Spinal cord (tissue), 10 donors: ENCODE results near the gene OTUB2. TPM values are rescaled to one million over a fixed set of nuclear protein-coding genes. Genes with fewer than 3 reads are reported as not detected.
A peak's percentile ranks its signal among the peaks of the same experiment; 100 is the strongest.

ENCODE experiments used
- DNase-seq, 6 donors: peaks; one replicate each; pipeline versions ENCODE4 v3.0.0 to v3.0.0-alpha.2; 2013 to 2015; ENCODE audit warnings: low spot score in 6 of 6, low read depth in 4 of 6
- H3K27ac ChIP-seq: one replicate; pipeline ENCODE4 v1.5.1; 2013; ENCODE audit warnings: low read depth, low read length, control low read depth
- H3K27me3 ChIP-seq: one replicate; pipeline ENCODE4 v1.6.1; 2013; ENCODE audit warnings: low read length; ENCODE audit not compliant: control insufficient read depth, insufficient read depth
- H3K36me3 ChIP-seq: one replicate; pipeline ENCODE4 v1.6.1; 2013; ENCODE audit warnings: low read length; ENCODE audit not compliant: control insufficient read depth, insufficient read depth
- H3K4me1 ChIP-seq: one replicate; pipeline ENCODE4 v1.6.1; 2013; ENCODE audit warnings: low read length; ENCODE audit not compliant: control insufficient read depth, insufficient read depth
- H3K4me3 ChIP-seq: one replicate; pipeline ENCODE4 v1.5.1; 2013; ENCODE audit warnings: low read depth, low read length, control low read depth
- H3K9me3 ChIP-seq: one replicate; pipeline ENCODE4 v1.6.1; 2013; ENCODE audit warnings: low read length; ENCODE audit not compliant: control insufficient read depth, insufficient read depth
- WGBS: methylation state at CpG from one replicate; pipeline ENCODE4 v1.1.5; 2013; ENCODE audit warnings: missing lambda C conversion rate; ENCODE audit not compliant: insufficient coverage; 5-methylcytosine and 5-hydroxymethylcytosine counted together
- polyA plus RNA-seq, 2 donors: library from polyadenylated mRNA; unstranded; fragments of 120-200 nt; gene quantifications; one replicate each; pipeline ENCODE4 v1.2.1, GENCODE V29; 2013; ENCODE audit not compliant: insufficient read length in 2 of 2
- total RNA-seq, 2 donors: library from RNA; depleted of rRNA in 1 of 2; stranded (reverse); fragments of 120-200 nt in 1 of 2; fragments of >200 nt in 1 of 2; gene quantifications; one replicate each; pipeline versions ENCODE4 v1.2.3 to v1.2.4, GENCODE V29; 2013 to 2014
- donor health status: healthy.

The OTUB2 gene
- total and polyA plus RNA-seq, 4 donors, result 3.6 to 5.8 (median 4.3) TPM

DNA sequence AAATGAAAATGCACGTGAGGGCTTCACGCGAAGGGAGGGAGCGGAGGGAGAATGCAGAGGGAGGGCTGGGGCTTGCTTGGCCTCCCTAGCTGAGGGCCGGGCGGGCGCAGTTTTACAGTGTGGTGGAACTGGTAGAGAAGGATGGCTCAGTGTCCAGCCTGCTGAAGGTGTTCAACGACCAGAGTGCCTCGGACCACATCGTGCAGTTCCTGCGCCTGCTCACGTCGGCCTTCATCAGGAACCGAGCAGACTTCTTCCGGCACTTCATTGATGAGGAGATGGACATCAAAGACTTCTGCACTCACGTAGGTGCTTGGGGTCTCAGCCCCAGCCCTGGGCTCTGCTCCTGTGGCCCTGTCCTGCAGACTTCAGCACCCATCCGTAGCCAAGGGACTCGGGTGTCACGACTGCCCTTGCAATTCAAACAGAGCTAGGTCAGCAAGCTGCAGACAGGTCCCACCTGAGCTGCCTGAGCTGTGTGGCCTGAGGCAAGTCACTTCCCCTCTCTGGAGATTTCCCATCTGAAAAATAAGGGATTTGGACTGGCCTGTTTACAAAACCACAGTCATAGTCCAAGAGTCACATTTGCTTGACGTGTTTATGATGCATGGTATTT lies 18.4 kb downstream of the OTUB2 start:
- Histone ChIP-seq H3K9me3 (no peaks in the 10 kb centered on the region), H3K4me3 (no peak overlapping the region), H3K27me3 (no peaks in the 10 kb centered on the region), H3K36me3 (peaks cover 82% of the 10 kb centered on the region), H3K4me1 (peaks cover 46% of the 10 kb centered on the region), H3K27ac (no peak overlapping the region)
- WGBS, result 94% methylated on average over 20 of the region's 20 CpGs
- no peak for DNase-seq

GRCh38 chr14:94045101-94045500 lies 19.0 kb downstream of the OTUB2 start:
- H3K9me3 ChIP-seq, result no peaks in the 10 kb centered on the region
- no peak overlapping the region for H3K4me3 ChIP-seq
- DNase-seq, result no peak
- H3K27ac ChIP-seq, result no peak overlapping the region
- peaks cover 82% of the 10 kb centered on the region for H3K36me3 ChIP-seq
- H3K4me1 ChIP-seq, result peaks cover 50% of the 10 kb centered on the region
- 96% methylated on average over 7 of the region's 8 CpGs for WGBS
- no peaks in the 10 kb centered on the region for H3K27me3 ChIP-seq

- WGBS, result 92% methylated on average over 18 of the region's 19 CpGs
- H3K36me3 ChIP-seq, result peaks cover 82% of the 10 kb centered on the region
- H3K4me1 ChIP-seq, result peaks cover 52% of the 10 kb centered on the region
- H3K27ac ChIP-seq, result no peak overlapping the region
- no peaks in the 10 kb centered on the region for H3K27me3 ChIP-seq
- no peak for DNase-seq
- no peak overlapping the region for H3K4me3 ChIP-seq
- no peaks in the 10 kb centered on the region for H3K9me3 ChIP-seq
These were observed 19.6 kb downstream of the OTUB2 start for GRCh38 chr14:94045563-94046345.

DNA sequence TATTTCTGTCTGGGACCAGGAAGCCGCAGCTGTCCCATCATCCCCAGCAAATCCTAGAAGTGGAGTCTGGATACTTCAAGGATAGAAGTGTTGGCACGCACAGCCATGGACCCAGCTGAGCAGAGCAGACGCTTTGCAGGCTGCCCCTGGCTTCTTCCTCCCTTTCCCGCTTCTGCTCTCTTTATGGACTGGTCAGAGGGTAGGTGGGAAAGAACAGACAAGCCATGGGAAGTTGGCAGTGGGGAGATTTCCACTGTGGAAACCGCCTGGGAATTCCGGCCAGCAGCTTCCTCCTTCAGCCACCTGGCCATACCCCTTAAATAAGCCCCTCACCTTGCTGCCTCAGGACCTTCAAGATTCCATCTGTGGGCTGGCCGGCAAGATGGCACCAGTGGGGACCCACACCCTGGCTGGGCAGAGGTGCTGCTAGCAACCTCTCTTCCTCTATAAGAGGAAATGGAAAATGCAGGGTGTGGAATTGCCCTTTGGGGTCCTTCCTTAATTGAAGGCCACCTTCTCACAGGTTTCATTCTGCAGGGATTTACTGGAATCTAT lies 20.6 kb downstream of the OTUB2 start:
- Histone ChIP-seq H3K4me1 (peaks cover 51% of the 10 kb centered on the region), H3K27me3 (no peaks in the 10 kb centered on the region), H3K9me3 (no peaks in the 10 kb centered on the region), H3K4me3 (no peak overlapping the region), H3K36me3 (peaks cover 77% of the 10 kb centered on the region), H3K27ac (no peak overlapping the region)
- 77% methylated on average over 5 of the region's 7 CpGs for WGBS
- DNase-seq, result no peak

DNA sequence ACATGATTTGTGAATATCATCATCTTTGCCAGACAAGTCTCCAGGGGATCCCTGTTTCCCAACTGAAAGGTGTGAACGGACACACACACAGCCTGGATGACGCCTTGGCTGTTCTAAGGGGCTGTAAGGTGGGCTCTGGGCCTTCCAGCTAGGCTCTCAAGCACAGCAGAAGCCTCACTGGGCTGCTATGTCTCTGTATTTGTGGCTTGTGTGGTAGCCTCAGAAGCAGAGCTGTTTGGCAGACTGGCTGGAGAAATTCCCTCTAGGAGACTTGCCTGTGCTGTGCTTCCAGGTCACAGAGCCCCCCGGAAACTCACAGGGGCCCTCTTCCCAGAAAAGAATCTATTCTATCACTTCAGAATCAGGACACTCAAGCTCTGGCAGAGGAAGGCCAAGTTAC lies 21.4 kb downstream of the OTUB2 start:
- Histone ChIP-seq H3K36me3 (peaks cover 76% of the 10 kb centered on the region), H3K27ac (no peak overlapping the region), H3K4me1 (peaks cover 46% of the 10 kb centered on the region), H3K9me3 (no peaks in the 10 kb centered on the region), H3K27me3 (no peaks in the 10 kb centered on the region), H3K4me3 (no peak overlapping the region)
- WGBS, result 57% methylated on average over 3 of the region's 3 CpGs
- DNase-seq, result no peak

DNA sequence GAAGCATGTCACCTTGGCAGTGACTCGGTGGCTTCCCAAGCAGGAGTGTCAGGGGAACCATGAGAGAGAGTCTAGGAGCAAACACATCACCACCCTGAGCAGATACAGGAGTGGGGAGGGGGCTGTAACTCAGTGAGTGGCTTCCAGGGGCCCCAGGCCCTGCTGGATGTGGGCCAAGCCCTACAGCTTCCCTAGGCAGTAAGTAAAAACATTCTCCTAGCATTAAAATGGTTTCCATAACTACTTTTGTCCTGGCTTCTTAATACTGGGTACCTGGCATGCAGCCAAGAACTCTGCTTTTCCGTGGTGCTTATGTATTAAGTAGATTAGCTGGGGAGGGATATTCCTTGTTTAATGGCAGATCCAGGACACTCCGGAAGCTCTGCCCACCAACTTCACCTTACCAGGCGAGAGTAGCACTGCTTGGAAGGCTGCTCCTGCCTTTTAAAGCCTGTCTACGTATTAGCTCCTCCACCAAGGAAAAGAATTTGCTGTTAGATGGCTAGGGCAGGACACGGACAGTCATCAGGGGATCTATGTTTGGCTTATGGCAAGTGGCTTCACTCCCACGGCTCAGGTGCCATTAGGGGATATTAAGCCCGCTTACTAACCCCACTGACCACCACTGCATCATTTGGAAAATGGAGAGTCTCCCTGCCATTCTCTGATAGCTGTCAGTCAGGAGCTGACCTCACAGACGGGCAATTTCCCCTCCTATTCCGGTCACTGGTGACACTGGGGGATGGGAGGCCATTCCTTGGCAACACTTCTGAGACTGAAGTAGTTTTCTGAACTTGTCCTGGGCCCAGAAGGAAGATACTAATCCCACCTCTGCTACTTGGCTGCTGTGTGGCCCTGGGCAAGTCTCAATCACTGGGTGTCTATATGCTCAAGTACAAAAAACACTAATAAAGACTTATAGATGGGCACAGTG lies 22.8 kb downstream of the OTUB2 start:
- Histone ChIP-seq H3K9me3 (no peaks in the 10 kb centered on the region), H3K27me3 (no peaks in the 10 kb centered on the region), H3K27ac (peak overlapping the region; percentile 54), H3K4me3 (no peak overlapping the region), H3K36me3 (peaks cover 76% of the 10 kb centered on the region), H3K4me1 (peaks cover 41% of the 10 kb centered on the region)
- whole genome bisulfite sequencing, result 27% methylated on average over 3 of the region's 10 CpGs
- DNase-seq, result peak; percentile 26 to 96 (median 74)

- H3K4me3 ChIP-seq, result no peak overlapping the region
- H3K27ac ChIP-seq, result no peak overlapping the region
- no peaks in the 10 kb centered on the region for H3K9me3 ChIP-seq
- no peak for DNase-seq
- peaks cover 75% of the 10 kb centered on the region for H3K36me3 ChIP-seq
- peaks cover 41% of the 10 kb centered on the region for H3K4me1 ChIP-seq
- no CpG with 5 or more reads among the region's 2 CpGs for WGBS
- H3K27me3 ChIP-seq, result no peaks in the 10 kb centered on the region
These were observed 23.5 kb downstream of the OTUB2 start for GRCh38 chr14:94049625-94050023.

- peak in 2 of 6 donors; percentile 35 to 44 for DNase-seq
- Histone ChIP-seq H3K27ac (no peak overlapping the region), H3K9me3 (no peaks in the 10 kb centered on the region), H3K4me1 (peaks cover 41% of the 10 kb centered on the region), H3K27me3 (no peaks in the 10 kb centered on the region), H3K4me3 (no peak overlapping the region), H3K36me3 (peaks cover 74% of the 10 kb centered on the region)
- WGBS, result 68% methylated on average over 5 of the region's 6 CpGs
These were observed 24.2 kb downstream of the OTUB2 start for GRCh38 chr14:94050231-94050880.

GRCh38 chr14:94051115-94051514 lies 25.0 kb downstream of the OTUB2 start:
- Histone ChIP-seq H3K4me1 (peaks cover 41% of the 10 kb centered on the region), H3K27ac (peak overlapping the region; percentile 70), H3K27me3 (no peaks in the 10 kb centered on the region), H3K36me3 (peaks cover 73% of the 10 kb centered on the region), H3K4me3 (no peak overlapping the region), H3K9me3 (no peaks in the 10 kb centered on the region)
- WGBS, result 19% methylated on average over 6 of the region's 9 CpGs
- DNase-seq, result peak in 5 of 6 donors; percentile 40 to 91 (median 70)
